Measurements from ENCODE around the gene CCBE1. TPM values are rescaled to one million over a fixed set of nuclear protein-coding genes. Genes with fewer than 3 reads are reported as not detected.
"Not testable (repeated sequence)": the region's sequence is repeated elsewhere in the genome, so short reads cannot be mapped to it uniquely, and the experiment has no call there.

The CCBE1 gene
- total RNA-seq, 1 experiment from 2014 or later, result 28.9 TPM

GRCh38 chr18:59669872-59670657 is 27.2 kb downstream of the CCBE1 start:
- ChIA-PET POLR2A (interaction anchor here (0.6 kb wide), 1 partner anchor 485 kb away, joined by 3 read pairs; no protein-coding TSS in a partner anchor), CTCF (interaction anchor here (0.8 to 3.2 kb wide), 3 partner anchors 28 to 154 kb away, joined by 3 to 13 read pairs (median 7); partner anchors contain the start of gene CCBE1)
- H3K9me3 Mint-ChIP-seq (ENCODE audit: unreplicated experiment), result no peaks in the 10 kb centered on the region
- TF ChIP-seq, protein P1, sequence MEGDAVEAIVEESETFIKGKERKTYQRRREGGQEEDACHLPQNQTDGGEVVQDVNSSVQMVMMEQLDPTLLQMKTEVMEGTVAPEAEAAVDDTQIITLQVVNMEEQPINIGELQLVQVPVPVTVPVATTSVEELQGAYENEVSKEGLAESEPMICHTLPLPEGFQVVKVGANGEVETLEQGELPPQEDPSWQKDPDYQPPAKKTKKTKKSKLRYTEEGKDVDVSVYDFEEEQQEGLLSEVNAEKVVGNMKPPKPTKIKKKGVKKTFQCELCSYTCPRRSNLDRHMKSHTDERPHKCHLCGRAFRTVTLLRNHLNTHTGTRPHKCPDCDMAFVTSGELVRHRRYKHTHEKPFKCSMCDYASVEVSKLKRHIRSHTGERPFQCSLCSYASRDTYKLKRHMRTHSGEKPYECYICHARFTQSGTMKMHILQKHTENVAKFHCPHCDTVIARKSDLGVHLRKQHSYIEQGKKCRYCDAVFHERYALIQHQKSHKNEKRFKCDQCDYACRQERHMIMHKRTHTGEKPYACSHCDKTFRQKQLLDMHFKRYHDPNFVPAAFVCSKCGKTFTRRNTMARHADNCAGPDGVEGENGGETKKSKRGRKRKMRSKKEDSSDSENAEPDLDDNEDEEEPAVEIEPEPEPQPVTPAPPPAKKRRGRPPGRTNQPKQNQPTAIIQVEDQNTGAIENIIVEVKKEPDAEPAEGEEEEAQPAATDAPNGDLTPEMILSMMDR (IDR thresholded peaks at IDR 0.05; ENCODE audit: unreplicated experiment), result no peak
- no peaks in the 10 kb centered on the region for H3K27me3 Mint-ChIP-seq (ENCODE audit: insufficient read depth, unreplicated experiment)
- DNase-seq (ENCODE audit: unreplicated experiment), result no peak
- H3K27ac Mint-ChIP-seq (ENCODE audit: low read depth, unreplicated experiment), result no peak overlapping the region
- intact Hi-C loops (cut with micrococcal nuclease), result no loop called here
- no peak overlapping the region for H3K4me3 Mint-ChIP-seq (ENCODE audit: unreplicated experiment)
- peaks cover 5% of the 10 kb centered on the region for H3K4me1 Mint-ChIP-seq (ENCODE audit: insufficient read depth, unreplicated experiment)
- peaks cover 4% of the 10 kb centered on the region for H3K36me3 Mint-ChIP-seq (ENCODE audit: insufficient read depth, unreplicated experiment)
- no TSS peak for BruUV-seq (replicated peaks)

GRCh38 chr18:59667488-59667887 is 29.7 kb downstream of the CCBE1 start:
- Mint-ChIP-seq H3K9me3 (ENCODE audit: unreplicated experiment) (no peaks in the 10 kb centered on the region), H3K4me1 (ENCODE audit: insufficient read depth, unreplicated experiment) (peaks cover 12% of the 10 kb centered on the region), H3K27ac (ENCODE audit: low read depth, unreplicated experiment) (no peak overlapping the region), H3K4me3 (ENCODE audit: unreplicated experiment) (no peak overlapping the region), H3K36me3 (ENCODE audit: insufficient read depth, unreplicated experiment) (peaks cover 3% of the 10 kb centered on the region), H3K27me3 (ENCODE audit: insufficient read depth, unreplicated experiment) (no peaks in the 10 kb centered on the region)
- intact Hi-C loops (cut with micrococcal nuclease), result loop anchor here (1.0 kb wide), 1 partner anchor 21 kb away; no protein-coding TSS in a partner anchor
- TF ChIP-seq, protein P1 (IDR thresholded peaks at IDR 0.05; ENCODE audit: unreplicated experiment), result no peak
- no TSS peak for BruUV-seq (replicated peaks)
- POLR2A ChIA-PET, result no interaction called here
- CTCF ChIA-PET, result interaction anchor here (1.1 to 2.4 kb wide), 2 partner anchors 29 to 156 kb away, joined by 3 to 7 read pairs; no protein-coding TSS in a partner anchor
- DNase-seq (ENCODE audit: unreplicated experiment), result no peak

DNA sequence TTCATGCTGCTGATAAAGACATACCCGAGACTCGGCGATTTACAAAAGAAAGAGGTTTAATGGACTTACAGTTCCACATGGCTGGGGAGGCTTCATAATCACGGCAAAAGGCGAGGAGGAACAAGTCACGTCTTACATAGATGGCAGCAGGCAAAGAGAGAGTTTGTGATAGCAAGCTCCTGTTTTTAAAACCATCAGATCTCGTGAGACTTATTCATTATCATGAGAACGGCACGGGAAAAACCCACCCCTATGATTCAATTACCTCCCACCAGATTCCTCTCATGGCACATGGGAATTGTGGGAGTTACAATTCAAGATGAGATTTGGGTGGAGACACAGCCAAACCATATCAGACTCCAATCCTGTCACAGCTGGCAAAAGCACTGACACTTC is 31.2 kb downstream of the CCBE1 start:
- peaks cover 16% of the 10 kb centered on the region for H3K4me1 Mint-ChIP-seq (ENCODE audit: insufficient read depth, unreplicated experiment)
- H3K27me3 Mint-ChIP-seq (ENCODE audit: insufficient read depth, unreplicated experiment); H3K36me3 Mint-ChIP-seq (ENCODE audit: insufficient read depth, unreplicated experiment); POLR2A ChIA-PET; H3K4me3 Mint-ChIP-seq (ENCODE audit: unreplicated experiment); BruUV-seq (replicated peaks); H3K9me3 Mint-ChIP-seq (ENCODE audit: unreplicated experiment); intact Hi-C loops (cut with micrococcal nuclease); H3K27ac Mint-ChIP-seq (ENCODE audit: low read depth, unreplicated experiment); DNase-seq (ENCODE audit: unreplicated experiment): not testable (repeated sequence)
- CTCF ChIA-PET, result interaction anchor here (0.8 to 5.0 kb wide), 3 partner anchors 20 to 207 kb away, joined by 3 to 22 read pairs (median 3); partner anchors contain the start of gene CCBE1

- no peak overlapping the region for H3K27ac Mint-ChIP-seq (ENCODE audit: low read depth, unreplicated experiment)
- no peaks in the 10 kb centered on the region for H3K9me3 Mint-ChIP-seq (ENCODE audit: unreplicated experiment)
- CTCF ChIA-PET, result interaction anchor here (0.7 to 5.0 kb wide), 4 partner anchors 14 to 207 kb away, joined by 3 to 22 read pairs (median 4); partner anchors contain the start of gene CCBE1
- H3K4me3 Mint-ChIP-seq (ENCODE audit: unreplicated experiment), result no peak overlapping the region
- POLR2A ChIA-PET, result interaction anchor here (0.6 kb wide), 1 partner anchor 129 kb away, joined by 3 read pairs; no protein-coding TSS in a partner anchor
- TF ChIP-seq, protein P1 (IDR thresholded peaks at IDR 0.05; ENCODE audit: unreplicated experiment), result no peak
- intact Hi-C loops (cut with micrococcal nuclease), result no loop called here
- no TSS peak for BruUV-seq (replicated peaks)
- peaks cover 16% of the 10 kb centered on the region for H3K4me1 Mint-ChIP-seq (ENCODE audit: insufficient read depth, unreplicated experiment)
- no peaks in the 10 kb centered on the region for H3K27me3 Mint-ChIP-seq (ENCODE audit: insufficient read depth, unreplicated experiment)
- H3K36me3 Mint-ChIP-seq (ENCODE audit: insufficient read depth, unreplicated experiment), result no peaks in the 10 kb centered on the region
- DNase-seq (ENCODE audit: unreplicated experiment), result no peak
Measured at GRCh38 chr18:59665057-59666006, 31.9 kb downstream of the CCBE1 start.
